Stimulated activated CD8-positive, alpha-beta memory T cell treated with anti-CD3 and anti-CD28 coated beads, Interleukin-7, amount 100 ng/mL, for 4 hours (primary cell): ENCODE results near the gene HUWE1.
"Not testable (repeated sequence)": the region's sequence is repeated elsewhere in the genome, so short reads cannot be mapped to it uniquely, and the experiment has no call there.

Experiments
- DNase-seq, 2 donors: peaks; one replicate each; pipeline ENCODE4 v3.0.0-alpha.2; 2020; ENCODE audit warnings: low read depth in 2 of 2

Gene HUWE1

DNA sequence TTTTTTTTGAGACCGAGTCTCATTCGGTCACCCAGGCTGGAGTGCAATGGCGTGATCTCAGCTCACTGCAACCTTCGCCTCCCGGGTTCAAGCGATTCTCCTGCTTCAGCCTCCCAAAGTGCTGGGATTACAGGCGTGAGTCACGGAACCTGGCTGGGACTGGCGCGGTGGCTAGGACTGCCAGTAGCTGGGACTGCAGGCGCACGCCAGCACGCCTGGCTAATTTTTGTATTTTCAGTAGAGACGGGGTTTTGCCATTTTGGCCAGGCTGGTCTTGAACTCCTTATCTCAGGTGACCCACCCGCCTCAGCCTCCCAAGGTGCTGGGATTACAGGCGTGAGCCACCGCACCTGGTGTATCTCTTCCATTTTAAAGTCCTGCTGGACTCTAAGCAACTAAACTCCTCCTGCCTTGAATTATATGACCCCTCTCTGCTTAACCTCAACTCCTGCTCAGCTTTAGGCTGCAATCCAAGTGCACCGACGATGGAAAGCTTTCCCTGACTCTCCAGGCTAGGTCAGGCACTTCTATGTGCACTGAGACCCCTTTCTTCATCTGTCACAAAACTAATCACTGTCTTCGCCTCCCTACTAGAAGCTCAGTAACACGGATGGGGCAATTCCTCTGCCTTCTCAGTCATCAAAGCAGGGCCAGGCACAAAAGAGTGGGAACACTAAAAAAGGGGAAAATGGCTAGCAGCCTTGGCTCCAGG, 155.1 kb downstream of the HUWE1 start:
- not testable (repeated sequence) for DNase-seq

DNA sequence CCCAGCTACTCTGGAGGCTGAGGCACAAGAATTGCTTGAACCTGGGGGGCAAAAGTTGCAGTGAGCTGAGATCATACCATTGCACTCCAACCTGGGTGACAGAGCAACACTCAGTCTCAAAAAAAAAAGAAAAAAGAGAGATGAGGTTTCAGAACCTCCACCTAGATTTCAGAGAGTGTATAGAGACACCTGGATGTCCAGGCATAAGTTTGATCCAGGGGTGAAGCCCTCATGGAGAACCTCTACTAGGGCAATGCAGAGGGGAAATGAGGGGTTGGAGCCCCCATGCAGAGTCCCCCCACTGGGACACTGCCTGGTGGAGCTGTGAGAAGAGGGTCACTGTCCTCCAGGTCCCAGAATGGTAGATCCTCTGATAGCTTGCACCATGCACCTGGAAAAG, 159.5 kb downstream of the HUWE1 start:
- DNase-seq: no peak

DNA sequence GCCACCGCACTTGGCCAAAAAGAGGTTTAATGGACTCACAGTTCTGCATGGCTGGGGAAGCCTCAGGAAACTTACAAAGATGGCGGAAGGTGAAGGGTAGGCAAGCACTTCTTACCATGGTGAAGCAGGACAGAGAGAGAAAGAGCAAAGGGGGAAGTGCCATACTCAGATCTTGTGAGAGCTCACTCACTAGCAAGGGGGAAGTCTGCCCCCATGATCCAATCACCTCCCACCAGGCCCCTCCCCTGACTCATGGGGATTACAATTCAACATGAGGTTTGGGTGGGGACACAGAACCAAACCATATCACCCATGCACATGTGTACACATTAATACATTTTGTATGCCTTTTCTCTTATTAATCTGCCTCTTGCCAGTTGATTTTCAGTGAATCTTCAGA, 175.2 kb downstream of the HUWE1 start:
- DNase-seq: no peak

DNA sequence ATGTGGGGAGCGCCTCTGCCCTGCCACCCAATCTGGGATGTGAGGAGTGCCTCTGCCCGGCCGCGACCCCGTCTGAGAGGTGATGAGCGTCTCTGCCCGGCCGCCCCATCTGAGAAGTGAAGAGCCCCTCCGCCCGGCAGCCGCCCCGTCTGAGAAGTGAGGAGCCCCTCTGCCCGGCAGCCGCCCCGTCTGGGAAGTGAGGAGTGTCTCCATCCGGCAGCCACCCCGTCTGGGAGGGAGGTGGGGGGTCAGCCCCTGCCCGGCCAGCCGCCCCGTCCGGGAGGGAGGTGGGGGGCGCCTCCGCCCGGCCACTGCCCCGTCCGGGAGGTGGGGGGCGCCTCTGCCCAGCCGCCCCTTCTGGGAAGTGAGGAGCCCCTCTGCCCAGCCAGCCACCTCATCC, 182.5 kb downstream of the HUWE1 start:
- not testable (repeated sequence) for DNase-seq

DNA sequence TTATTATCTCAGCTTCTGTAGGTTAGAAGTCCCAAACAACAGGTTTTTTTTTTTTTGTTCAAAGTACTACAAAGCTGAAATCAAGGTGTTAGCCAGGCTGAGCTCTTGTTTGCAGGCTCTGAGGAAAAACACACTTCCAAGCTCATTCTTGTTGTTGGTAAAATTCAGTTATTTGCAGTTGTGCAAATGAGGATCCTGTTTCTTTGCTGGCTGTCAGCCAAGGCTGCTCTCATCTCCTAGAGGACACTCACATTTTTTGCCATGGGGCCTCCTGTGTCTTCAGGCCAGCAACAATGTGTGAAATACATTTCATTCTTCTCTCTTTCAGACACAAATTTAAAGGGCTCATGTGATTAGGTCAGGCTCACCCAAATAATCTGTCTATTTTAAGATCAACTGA, 192.1 kb downstream of the HUWE1 start:
- no peak for DNase-seq

DNA sequence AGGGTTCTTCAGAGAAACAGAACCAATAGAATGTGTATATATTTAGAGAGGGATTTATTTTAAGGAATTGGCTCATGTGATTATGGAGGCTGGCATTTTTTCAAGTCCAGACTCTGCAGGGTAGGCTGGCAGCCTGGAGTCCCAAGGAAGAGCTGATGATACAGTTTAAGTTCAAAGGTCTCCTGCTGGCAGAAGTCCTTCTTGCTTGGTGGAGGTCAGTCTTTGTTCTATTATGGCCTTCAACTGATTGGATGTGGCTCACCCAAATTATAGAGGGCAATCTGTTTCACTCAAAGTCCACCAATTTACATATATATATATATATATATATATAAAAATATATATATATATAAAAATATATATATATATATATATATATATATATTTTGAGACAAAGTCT, 200.2 kb downstream of the HUWE1 start:
- no peak for DNase-seq

DNA sequence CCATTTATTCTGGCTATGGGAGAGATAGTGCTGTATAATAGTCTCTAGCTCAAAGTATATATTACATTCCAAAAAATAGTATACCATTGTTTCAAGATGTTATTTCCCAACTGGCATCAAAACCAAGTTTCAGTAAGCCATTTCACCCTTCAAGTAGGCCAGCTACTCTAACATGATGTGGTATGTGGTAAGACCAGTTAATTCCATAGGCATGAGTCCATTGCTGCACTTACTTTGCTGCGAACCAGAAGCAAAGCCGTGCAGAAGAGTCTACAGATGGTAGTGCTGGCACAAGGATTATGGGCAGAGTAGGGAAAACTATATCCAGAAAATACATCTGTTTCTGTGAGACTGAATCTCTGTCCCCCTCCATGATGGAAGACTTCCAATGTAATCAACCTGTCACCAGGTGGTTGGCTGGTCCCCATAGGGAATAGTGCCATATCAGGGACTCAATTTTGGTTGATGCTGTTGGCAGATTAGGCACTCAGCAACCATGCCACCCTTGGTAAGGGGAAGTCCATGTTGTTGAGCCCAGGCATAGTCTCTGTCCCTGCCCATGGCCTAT, 202.6 kb downstream of the HUWE1 start:
- DNase-seq: no peak

DNA sequence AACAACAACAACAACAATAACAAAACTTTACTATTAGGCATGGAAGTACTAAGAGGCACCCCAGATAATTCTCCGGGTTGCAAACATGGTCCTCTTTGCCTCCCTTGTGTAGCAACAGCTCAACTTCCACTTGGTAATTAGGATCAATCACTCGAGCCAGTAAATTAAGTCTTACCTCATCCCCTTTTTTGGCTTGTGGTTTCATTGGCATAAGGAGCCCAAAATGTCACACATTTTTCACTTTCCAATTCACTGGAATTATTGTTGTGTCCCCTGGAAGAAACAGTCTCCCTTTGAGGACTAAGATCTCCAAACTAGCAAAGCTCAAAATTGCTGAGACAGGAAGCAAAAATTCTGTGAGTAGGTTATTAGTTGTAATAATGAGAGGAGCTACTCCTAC, 203.1 kb downstream of the HUWE1 start:
- no peak for DNase-seq
